ENCODE measurements around the gene NECTIN4.

GRCh38 chr1:161122967-161123366 is 33.6 kb upstream of the NECTIN4 start:
- TF ChIP-seq, protein P1, sequence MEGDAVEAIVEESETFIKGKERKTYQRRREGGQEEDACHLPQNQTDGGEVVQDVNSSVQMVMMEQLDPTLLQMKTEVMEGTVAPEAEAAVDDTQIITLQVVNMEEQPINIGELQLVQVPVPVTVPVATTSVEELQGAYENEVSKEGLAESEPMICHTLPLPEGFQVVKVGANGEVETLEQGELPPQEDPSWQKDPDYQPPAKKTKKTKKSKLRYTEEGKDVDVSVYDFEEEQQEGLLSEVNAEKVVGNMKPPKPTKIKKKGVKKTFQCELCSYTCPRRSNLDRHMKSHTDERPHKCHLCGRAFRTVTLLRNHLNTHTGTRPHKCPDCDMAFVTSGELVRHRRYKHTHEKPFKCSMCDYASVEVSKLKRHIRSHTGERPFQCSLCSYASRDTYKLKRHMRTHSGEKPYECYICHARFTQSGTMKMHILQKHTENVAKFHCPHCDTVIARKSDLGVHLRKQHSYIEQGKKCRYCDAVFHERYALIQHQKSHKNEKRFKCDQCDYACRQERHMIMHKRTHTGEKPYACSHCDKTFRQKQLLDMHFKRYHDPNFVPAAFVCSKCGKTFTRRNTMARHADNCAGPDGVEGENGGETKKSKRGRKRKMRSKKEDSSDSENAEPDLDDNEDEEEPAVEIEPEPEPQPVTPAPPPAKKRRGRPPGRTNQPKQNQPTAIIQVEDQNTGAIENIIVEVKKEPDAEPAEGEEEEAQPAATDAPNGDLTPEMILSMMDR (IDR thresholded peaks at IDR 0.05): no peak
- TF ChIP-seq ZFX (IDR thresholded peaks at IDR 0.05; ENCODE audit: borderline replicate concordance): no peak
